Left kidney (tissue), 2 donors: ENCODE results near the gene CTU2. TPM values are rescaled to one million over a fixed set of nuclear protein-coding genes. Genes with fewer than 3 reads are reported as not detected.

Experiments
- DNase-seq: peaks from one replicate; pipeline ENCODE4 v3.0.0-alpha.2; 2013
- polyA plus RNA-seq: library from polyadenylated mRNA; unstranded; fragments of 120-200 nt; gene quantifications from one replicate; pipeline ENCODE4 v1.2.1, GENCODE V29; 2013; ENCODE audit not compliant: insufficient read length

Gene CTU2
- polyA plus RNA-seq, 1 donor, result 8.2 TPM

DNA sequence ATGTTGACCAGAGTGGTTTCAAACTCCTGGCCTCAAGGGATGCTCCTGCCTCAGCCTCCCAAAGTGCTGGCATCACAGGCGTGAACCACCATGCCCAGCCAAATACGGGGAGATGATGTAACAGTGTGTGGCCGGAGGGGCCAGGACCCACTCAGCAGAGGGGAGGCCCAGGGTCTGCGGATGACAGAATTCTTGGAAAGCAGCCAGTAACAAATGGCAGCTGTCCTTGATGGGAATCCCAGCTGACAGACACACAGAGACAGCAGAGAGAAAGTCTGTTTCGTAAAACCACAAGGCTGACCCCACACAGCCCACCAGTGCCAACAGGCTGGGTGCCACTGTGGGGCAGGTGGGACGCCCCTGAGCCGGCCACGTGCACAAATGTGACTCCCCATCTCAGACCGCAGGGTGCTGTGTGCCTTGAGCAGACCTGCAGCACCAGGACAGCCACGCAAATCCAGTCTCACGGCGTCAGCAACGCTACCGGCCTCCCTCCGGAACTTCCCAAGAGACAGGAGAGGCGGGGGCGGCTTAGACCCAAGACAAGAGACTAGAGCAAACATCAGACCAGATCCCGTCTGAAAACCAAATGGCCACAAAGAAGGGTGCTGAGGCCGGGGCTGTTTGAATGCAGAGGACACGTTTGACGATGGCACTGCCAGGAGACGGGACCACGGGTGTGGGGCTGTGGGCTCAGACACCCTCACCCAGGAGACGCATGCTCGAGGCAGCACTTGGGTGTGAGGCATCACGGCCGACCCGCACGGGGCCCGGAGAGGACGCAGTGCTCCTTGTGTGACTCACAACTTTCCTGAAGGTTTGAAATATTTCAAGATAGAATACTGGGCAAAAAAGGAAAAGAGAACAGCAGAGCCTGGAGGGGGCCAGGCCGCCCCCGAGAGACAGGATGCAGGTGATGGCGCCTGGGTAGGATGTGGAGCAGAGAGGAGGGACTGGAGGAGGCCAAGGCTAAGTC lies 24.6 kb downstream of the CTU2 start:
- DNase-seq, result no peak

DNA sequence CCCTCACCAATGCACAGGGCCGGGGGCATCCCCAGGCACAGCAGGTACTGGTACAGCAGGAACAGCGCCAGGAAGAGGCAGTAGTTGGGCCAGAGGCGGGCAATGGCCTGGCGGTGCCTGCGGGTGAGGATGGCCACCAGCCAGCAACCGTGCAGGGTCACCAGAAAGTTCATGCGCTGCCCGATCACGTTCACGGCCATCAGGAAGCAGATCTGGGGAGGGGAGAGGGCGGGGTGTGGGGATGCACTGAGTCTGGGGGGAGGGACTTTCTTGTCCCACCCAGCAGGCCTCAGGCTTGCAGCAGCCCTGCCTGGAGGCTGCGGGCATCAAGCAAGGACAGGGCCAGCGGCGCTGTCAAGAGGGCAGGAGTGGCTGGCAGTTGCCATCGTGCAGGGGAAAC lies 25.4 kb downstream of the CTU2 start:
- no peak for DNase-seq

DNA sequence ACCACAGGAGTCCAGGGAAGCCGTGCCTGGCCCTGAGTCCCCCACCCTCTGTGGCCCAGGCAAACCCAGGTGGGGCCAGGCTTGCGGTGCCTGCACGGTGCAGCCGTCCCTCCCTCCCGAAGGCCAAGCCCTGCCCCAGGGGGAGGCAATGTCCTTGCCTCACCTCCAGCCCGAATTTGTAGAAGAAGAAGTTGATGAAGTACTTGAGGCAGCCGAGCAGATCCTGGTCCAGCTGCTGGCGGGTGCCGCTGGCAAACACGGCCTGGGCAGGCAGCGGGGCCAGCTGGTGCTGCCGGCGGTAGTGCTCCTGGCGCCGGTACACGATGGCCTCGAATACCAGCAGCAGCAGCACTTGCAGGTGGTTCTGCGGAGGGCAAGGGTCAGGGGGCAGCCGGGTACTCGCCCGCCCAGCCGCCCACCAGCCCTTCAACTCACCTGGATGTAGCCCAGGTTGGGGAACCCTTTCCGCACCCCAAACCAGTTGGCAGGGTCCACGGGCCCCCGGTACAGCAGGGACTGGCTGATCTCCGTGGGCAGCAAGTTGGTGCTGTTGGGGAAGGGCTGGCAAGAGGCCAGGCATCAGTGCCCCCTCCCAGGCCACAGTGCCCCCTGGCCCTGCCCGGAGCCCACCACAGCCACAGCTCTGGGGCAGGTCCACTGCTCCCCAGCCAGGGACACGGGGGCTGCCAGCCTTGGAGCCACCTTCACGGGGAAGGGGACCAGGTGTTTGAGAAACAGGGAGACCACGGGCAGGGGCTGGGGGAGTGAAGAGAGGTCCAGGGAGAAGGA lies 26.1 kb downstream of the CTU2 start:
- DNase-seq, result no peak

DNA sequence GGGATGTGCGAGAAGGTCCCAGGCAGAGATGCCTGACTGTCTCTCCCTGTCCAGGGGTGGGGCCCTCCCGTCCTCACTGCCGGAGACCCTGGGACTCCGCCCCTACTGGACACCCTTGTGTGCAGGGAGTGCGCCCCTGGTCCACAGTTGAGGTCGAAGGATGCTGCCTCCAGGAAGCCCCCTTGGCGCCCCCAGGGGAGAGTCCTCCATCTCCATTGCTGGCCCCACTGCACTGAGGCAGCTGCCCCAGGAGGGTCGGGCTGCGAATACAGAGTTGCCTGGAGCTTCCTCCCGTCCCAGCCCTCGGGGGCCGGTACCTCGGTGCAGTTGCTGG lies 26.6 kb downstream of the CTU2 start:
- DNase-seq, result no peak

DNA sequence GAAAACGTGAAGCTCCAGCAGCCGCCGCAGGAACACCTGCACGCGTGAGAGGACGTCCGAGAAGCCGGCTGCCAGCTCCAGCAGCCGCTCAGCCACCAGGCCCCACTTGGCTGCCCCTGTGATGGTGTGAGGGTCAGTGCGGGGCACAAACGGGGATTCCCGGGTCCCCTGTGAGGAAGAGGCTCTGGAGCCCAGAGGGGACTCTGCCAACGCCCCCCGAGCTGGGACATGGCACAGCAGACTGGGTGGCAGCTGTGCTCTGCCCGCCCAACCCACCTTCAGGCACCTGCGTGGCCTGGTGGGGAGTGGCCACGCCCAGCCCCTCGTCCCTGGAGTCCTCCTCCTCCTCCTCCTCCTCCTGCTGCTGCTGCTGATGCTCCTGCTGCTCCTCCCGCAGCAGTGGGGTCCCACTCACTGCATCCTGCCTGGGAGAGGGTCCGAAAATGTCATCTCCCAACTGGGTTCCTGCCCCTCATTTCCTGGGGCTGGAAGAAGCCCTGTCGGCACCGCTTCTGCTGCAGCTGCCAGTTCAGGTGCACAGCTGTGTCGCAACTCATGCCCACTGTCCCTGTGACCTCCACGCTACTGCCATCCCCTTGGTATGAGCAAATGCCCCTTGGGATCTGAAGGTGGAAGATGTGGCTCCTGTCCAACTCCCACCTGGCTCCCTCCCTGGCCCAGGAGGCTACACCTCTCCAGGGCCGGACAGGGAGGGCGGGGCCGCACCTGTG lies 27.5 kb downstream of the CTU2 start:
- DNase-seq, result no peak

DNA sequence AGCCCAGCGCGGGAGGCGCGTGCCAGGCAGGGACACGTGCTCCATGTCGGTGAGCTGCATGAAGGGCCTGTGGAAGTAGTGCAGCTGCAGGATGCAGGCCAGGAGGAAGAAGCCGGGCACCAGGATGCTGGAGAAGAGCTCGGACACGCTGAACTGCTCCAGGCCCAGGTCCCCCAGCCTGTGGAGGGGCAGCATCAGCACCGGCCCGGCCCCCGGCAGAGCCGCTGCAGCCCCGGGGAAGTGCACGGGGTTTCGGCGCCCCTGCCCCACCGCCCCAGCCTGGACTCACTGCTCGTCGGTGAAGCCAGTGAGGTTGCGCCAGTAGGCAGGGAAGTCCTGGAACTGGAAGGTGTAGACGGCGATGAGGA lies 28.0 kb downstream of the CTU2 start:
- no peak for DNase-seq

DNA sequence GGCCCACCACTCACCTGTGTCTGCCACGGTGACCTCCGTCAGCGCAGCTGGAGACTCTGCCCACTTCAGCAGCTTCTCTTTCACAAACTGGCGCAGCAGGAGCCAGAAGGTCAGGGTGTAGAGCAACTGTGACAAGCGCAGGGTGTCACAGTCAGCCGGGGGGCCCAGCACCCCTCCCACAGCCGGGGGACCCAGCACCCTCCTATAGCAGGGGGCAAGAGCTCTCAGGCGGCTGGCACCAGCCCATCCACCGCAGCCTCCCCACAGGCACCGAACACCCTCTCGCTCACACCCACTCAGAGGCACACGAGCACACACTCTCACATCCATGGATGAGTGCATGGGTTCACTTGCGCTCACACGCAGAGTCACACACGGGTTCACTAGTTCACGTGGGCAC lies 28.8 kb downstream of the CTU2 start:
- no peak for DNase-seq

DNA sequence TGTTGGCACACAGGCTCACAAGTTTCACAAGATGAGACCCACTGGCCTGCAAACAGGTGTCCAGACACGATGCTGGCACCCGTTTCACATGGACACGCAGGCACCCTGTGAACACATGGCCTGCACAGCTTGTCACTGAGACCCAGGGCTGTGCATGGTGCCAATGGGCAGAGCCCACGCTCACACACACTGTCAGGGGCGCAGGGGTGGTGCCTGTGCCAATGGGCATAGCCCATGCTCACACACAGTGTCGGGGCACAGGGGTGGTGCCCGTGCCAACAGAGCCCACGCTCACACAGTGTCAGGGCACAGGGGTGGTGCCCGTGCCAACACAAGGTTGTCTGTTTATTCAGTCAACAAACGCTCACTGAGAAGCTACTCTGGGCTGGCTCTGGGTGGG lies 29.3 kb downstream of the CTU2 start:
- no peak for DNase-seq

DNA sequence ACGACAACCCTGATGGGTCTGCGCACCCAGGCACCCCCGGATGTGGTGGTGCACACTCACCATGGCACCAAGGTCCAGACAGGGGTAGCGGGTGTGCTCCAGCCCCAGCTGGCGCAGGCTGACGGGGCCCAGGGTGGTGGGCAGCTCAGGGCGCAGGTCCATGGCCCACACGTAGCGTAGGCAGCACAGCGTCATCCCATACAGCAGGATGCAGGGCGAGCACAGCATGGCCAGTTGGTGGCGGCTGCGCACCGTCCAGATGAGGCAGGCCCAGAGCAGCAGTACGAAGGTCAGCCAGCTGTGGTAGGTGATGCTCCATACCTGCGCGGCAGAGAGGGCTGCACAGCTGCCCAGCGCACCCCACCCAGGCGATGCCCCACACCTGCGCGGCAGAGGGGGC lies 29.8 kb downstream of the CTU2 start:
- DNase-seq, result no peak

DNA sequence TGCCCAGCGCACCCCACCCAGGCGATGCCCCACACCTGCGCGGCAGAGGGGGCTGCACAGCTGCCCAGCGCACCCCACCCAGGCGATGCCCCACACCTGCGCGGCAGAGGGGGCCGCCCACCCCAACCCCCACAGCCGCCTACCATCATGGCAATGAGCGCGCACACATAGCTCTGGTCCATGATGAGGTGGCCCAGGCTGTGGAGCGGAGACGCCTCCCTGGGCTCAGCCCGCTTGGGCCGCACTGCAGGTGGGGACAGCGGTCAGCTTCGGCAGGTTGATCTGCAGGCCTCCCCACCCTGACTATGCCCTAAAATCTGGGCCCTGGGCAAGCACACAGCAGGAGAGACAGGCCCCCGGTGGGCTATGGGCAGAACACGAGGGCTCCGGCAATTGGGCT lies 30.2 kb downstream of the CTU2 start:
- no peak for DNase-seq

DNA sequence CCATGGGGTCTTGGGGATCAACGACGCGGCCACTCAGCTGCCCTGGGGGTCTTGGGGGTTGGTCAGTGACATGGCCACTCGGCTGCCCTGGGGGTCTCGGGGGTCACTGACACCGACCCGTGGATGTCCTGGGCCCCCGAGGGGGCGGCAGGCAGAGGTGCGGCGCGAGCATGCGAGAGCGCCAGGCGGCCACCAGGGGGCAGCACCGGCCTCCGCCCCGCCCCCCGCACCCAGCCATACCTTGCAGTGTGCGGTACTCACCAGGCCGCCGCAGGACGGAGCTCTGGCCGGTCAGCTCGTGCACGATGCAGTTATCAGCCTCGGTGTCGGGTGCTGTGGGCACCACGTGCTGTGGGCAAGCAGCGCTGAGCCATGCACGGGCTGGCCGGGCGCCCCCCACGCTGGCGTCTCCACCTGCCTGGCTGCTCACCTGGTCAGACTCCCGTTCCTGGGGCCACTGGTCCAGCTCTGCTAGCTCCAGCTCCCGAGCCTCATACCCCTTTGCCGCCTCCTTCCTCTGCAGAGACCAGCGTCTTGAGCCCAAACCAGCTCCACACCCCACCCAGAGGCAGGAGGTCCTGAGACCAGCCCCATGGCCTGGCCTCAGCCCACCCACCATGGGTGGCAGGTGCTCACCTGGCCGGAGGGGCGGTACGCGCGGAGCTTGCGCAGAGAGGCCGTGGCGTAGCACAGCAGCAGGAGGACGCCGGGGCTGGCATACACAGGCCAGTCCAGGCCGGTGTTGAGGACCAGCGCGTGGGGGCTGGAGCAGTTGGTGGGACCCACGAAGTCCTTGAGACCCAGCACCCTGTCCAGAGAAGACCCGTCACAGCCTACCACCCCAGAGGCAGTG lies 31.2 kb downstream of the CTU2 start:
- DNase-seq, result peak; percentile 62

DNA sequence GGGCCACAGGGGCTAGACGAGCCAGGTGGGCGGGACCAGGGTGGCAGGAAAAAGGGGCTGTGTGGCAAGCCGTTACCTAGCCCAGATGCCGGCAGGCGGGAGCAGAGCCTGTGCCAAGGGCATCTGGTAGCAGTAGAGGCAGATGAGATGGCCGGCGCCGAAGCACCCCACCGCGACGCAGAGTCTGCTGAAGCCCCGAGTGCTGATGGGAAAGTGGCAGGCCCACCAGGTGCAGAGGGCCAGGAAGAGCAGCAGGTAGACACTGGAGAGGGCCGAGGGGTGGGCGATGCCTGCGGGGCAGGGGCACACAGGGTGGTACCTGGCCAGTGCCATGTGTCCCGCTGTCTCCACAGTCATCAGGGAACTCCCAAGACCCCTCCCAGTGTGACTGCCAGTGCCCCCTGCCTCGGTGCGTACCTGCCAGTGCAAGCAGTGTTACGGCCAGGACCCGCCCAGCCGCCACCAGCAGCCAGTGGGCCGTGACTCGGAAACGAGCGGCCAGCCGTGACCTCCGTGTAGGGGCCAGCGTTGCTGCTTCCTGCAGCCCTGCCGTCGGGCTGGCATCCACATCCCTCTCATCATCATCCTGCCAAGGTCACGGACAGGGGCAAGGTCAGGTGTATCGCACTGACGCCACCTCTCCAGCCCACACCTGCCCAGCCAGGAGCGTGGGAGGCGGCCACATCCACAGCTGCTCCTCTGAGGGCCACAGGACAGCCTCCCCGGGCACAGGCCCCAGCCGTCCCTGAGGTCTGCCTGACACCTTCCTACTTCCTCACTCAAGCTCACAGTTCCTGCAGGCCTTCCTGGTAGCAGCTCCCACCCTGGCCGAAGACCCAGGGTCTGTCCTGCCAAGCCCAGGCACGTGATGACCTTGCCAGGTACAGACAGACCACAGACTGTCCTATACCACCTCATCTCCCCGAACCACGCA lies 32.1 kb downstream of the CTU2 start:
- peak; percentile 41 for DNase-seq

DNA sequence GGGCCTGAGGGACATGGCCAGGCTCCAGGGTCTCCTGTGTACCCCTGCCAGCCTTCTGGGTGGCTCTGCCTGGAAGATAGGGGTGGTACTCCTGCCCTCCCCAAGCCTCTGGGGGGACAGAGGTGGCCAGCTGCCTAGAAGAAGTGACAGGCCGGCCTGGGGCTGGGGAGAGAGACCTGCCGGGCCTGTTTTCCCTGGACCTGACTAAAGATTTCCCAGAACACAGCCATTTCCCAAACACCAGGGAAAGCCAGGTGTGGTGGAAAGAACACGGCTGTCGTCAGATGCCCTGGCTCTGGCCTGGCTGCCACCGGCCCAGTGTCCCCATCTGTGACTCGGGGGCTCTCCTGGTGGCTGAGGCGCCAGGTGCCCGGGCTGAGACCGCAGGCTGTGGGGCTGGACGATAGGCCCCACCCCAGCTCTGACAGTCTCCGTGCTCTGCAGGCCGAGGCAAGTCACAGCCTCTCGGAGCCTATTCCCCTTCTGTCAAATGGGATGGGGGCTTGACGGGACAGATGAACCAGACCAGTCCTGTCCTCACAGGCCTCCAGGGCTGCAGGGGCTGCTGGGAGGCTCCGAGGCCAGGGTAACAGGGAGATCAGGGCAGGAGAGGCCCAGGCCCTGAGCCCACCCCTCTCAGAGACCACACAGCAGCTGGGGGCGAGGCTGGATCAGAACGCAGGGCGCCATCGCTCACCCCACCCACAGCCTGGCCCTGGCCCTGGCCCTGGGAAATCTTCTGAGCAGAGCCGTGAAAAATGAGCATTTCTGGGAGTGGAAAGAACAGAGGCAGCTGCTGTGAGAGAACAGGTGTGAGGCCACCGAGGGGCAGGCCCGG lies 33.1 kb downstream of the CTU2 start:
- DNase-seq, result no peak

DNA sequence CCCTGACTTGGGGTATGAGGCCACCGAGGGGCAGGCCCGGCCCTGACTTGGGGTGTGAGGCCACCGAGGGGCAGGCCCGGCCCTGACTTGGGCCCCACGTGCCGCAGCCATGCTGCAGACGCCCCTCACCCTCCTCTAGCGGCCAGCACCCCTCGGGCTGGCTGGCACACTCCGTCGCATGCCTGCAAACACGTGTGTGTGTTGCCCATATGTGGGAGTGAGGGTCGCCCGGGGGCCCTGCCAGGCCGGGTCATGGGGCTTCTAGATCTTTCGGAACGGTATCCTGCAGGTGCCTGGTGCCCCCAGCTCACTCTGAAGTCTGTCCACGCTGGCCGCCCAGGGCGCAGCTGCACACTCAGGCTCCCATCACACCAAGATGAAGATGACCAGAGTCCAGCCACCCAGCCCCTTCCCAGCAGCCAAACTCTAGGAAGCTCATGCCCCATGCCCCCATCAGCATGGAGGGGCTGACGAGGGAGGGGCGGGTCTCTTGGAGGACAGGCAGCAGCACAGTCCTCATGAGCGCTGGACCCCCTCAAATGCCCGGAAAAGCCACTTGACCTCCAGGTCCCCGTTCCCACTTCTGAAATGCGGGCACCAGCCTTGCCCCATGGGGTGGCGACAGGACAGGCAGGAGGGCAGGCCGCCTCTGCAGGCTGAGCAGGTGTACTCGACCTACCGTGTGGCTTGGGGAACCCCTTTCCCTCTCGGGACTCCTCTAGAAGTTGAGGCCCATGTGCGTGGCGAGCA lies 33.8 kb downstream of the CTU2 start:
- DNase-seq, result no peak

DNA sequence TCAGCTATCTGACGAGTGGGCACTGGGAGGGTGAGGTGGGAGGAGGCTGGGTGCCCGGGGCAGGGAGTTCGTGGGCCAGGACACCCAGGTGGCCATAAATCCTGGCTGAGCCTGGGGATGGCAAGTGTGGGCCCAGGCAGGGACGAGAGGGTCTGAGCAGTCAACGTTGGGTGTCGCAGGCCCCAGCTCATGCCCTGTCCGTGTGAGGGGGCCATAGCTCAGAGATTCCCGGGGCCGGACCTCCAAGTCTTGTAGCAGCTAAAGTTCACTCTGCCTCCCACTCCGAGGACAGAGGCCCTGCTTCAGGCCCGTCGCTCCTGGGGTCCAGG lies 34.4 kb downstream of the CTU2 start:
- no peak for DNase-seq

DNA sequence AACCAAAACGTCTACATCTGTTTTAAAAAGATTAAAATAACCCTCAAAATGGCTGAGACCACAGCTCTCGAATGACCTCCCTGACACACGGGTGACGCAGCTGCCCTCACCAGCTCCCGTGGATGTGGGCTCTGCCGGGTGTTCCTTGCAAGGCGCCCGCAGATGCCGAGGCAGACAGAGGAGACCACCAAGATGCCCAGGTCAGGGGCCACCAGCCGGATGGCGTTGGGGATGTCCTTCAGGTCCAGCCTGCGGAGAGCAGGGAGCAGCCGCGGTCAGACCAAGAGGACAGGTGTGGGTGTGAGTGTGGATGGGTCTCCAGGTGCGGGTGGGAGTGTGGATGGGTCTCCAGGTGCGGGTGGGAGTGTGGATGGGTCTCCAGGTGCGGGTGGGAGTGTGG lies 35.1 kb downstream of the CTU2 start:
- DNase-seq, result no peak

DNA sequence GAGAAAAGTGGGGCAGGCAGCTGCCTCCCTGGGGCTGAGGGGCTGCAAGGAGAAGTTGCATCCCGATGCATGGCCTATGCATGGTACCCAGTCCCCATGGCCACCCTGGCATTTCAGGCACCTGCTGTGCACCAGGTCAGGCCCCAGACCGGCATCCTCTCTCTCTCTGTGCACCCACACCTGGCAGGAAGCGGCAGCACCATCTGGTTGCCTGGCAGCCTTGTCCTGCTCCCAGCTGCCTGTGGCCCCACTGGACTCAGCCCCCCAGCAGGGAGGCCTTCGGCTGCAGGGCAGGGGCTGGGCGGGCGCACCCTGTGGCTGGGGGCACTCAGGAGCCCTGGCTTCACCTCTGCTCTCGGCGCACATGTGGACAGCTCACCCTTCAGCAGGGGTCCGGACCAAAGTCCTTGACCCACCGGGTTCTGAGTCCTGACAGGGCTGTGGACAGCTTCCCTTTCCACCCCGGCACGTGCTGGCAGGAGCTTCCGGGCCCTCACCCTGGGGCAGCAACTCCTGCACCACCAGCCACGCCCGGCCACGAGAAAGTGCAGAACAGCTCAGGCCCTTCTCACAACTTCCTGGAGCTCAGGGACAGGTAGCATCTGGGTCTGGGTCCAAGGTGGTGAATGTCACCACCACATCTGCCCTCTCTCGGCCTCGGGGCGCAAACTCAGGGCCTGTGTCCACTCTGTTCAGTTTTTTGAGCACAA lies 36.7 kb downstream of the CTU2 start:
- DNase-seq, result no peak
